HepG2 (cell line): ENCODE results near the gene CPNE8. TPM values are rescaled to one million over a fixed set of nuclear protein-coding genes. Genes with fewer than 3 reads are reported as not detected.

Experiments used
- ATAC-seq: fragments of 200-7000 bp; cut with Tn5 transposase; 3 replicates; pipeline ENCODE4 v1.9.1; 2020; ENCODE audit warnings: mild to moderate bottlenecking, moderate library complexity
- Bru-seq: library from RNA; stranded (reverse); fragments of 400-500 nt; gene quantifications from one replicate; lab custom pipeline; 2021; lab: Mats Ljungman, UMichigan
- BruChase-seq, 2 experiments: library from RNA; stranded (reverse); fragments of 400-500 nt; gene quantifications; one replicate each; lab custom pipeline; 2021; lab: Mats Ljungman, UMichigan
- BruUV-seq: library from RNA; stranded (reverse); fragments of 400-500 nt; replicated peaks from 2 replicates; lab custom pipeline; 2021; lab: Mats Ljungman, UMichigan
- CTCF ChIA-PET: fragments of 300-600 bp; formaldehyde crosslinking; extraction: SDS; loops from one replicate; lab custom pipeline; 2021; ENCODE audit warnings: low total read pairs, inconsistent platforms, low intra/inter-chr PET ratio; lab: Yijun Ruan, JAX
- POLR2A ChIA-PET: fragments of 350-600 bp; sonication (Branson Sonifier 250); formaldehyde crosslinking; loops from one replicate; lab custom pipeline; 2020; ENCODE audit warnings: antibody characterized with exemption, inconsistent platforms; lab: Yijun Ruan, JAX
- DNase-seq: peaks from one replicate; pipeline ENCODE4 v3.0.0-alpha.2; 2015; ENCODE audit warnings: low spot score
- FAIRE-seq: peaks from 3 replicates; lab custom pipeline; 2011; peaks lifted over from hg19 to GRCh38; lab: Jason Lieb, UNC
- H2AFZ ChIP-seq: one replicate; pipeline ENCODE4 v1.6.1; 2011; ENCODE audit warnings: low read length, inconsistent platforms
- H3K27ac ChIP-seq: fragments of 300-600 bp; 3 replicates; pipeline ENCODE4 v1.8.0; 2011; ENCODE audit warnings: mixed run types, mild to moderate bottlenecking, mixed read lengths, low read length, inconsistent platforms; ENCODE audit not compliant: insufficient read depth; ENCODE audit errors: extremely low read length
- H3K27me3 ChIP-seq, 2 experiments: fragments of 200-600 bp in 1 of 2; 2 replicates in 1 of 2; 3 replicates in 1 of 2; pipeline versions ENCODE4 v1.6.0 to v1.8.0; 2011; ENCODE audit warnings: low read length in 2 of 2, mild to moderate bottlenecking in 2 of 2, moderate library complexity in 2 of 2, inconsistent platforms in 1 of 2; ENCODE audit not compliant: insufficient read depth in 2 of 2, control insufficient read depth in 1 of 2
- H3K36me3 ChIP-seq, 2 experiments: fragments of 200-600 bp in 1 of 2; replicated peaks in 1 of 2; 2 replicates in 1 of 2; 3 replicates in 1 of 2; pipeline versions ENCODE4 v1.5.1 to v1.8.0; 2011; ENCODE audit warnings: low read length in 2 of 2, inconsistent platforms in 1 of 2; ENCODE audit not compliant: insufficient read depth in 2 of 2, control insufficient read depth in 1 of 2
- H3K4me1 ChIP-seq: 2 replicates; pipeline ENCODE4 v1.5.1; 2012; ENCODE audit warnings: low read length, inconsistent platforms; ENCODE audit not compliant: insufficient read depth
- H3K4me2 ChIP-seq: 2 replicates; pipeline ENCODE4 v1.6.0; 2011; ENCODE audit warnings: low read depth, low read length, inconsistent platforms
- H3K4me3 ChIP-seq, 3 experiments: fragments of 200-600 bp in 1 of 3; sonication (generic), shearing (Covaris generic) in 1 of 3; replicated peaks in 1 of 3; 2 replicates each; pipeline ENCODE4 v1.5.1; 2011 to 2016; ENCODE audit warnings: low read length in 3 of 3, inconsistent platforms in 2 of 3, low read depth in 2 of 3, mild to moderate bottlenecking in 2 of 3, control low read depth in 1 of 3, mixed read lengths in 1 of 3; ENCODE audit not compliant: insufficient read depth in 1 of 3
- H3K79me2 ChIP-seq: one replicate; pipeline ENCODE4 v1.6.1; 2011; ENCODE audit warnings: low read length, inconsistent platforms; ENCODE audit not compliant: insufficient read depth
- H3K9ac ChIP-seq: 2 replicates; pipeline ENCODE4 v1.6.0; 2011; ENCODE audit warnings: mild to moderate bottlenecking, low read depth, low read length, inconsistent platforms; ENCODE audit not compliant: insufficient read depth
- H3K9me3 ChIP-seq: 2 replicates; pipeline ENCODE4 v1.5.1; 2012; ENCODE audit warnings: mild to moderate bottlenecking, low read length
- H4K20me1 ChIP-seq: 2 replicates; pipeline ENCODE4 v1.6.0; 2011; ENCODE audit warnings: inconsistent platforms, mild to moderate bottlenecking, low read length, moderate library complexity; ENCODE audit not compliant: insufficient read depth
- PCBP2 ChIP-seq: fragments of 200-400 bp; formaldehyde crosslinking; optimal IDR thresholded peaks from 2 replicates; pipeline ENCODE3; 2018; ENCODE audit warnings: low read length, low read depth; ENCODE audit not compliant: poor library complexity, severe bottlenecking
- SALL1 ChIP-seq: sonication (generic); formaldehyde crosslinking; IDR thresholded peaks from 2 replicates; pipeline ENCODE4 v1.8.0; 2022; ENCODE audit warnings: mild to moderate bottlenecking, missing genetic modification reagents
- SAP130 ChIP-seq: IDR thresholded peaks from 2 replicates; pipeline ENCODE4 v1.6.1; 2016; ENCODE audit warnings: low read depth
- WGBS: methylation state at CpG from one replicate; pipeline ENCODE4 v1.1.6; 2017; ENCODE audit warnings: low lambda C conversion rate; 5-methylcytosine and 5-hydroxymethylcytosine counted together
- in situ Hi-C: cut with HindIII; loops from 2 replicates; pipeline ENCODE4 v1.10.0; 2017; ENCODE audit warnings: low pct_unique_long_range_greater_than_20kb; ENCODE audit not compliant: extremely low pct_ligation_motif_present
- intact Hi-C: fragments of 100-400 bp; cut with micrococcal nuclease; formaldehyde crosslinking; loops from one replicate; pipeline ENCODE4 v1.10.0; 2022; ENCODE audit not compliant: unreplicated experiment
- long read RNA-seq, 2 experiments: library from RNA in 1 of 2; library from polyadenylated mRNA in 1 of 2; stranded (forward) in 1 of 2; unstranded in 1 of 2; transcript quantifications; one replicate each; pipeline ENCODE4 v2.0.0, GENCODE V29; 2019 to 2022
- polyA minus RNA-seq, 3 experiments: library from RNA; depleted of rRNA, polyadenylated mRNA; stranded (reverse); fragments of >200 nt; gene quantifications; 2 replicates each; pipeline ENCODE4 v1.2.3, GENCODE V29; 2011; ENCODE audit warnings: low replicate concordance in 1 of 3
- polyA plus RNA-seq, 8 experiments: library from polyadenylated mRNA; depleted of rRNA in 3 of 8; stranded (reverse) in 7 of 8; unstranded in 1 of 8; fragments of >200 nt; fragmentation: Illumina TruSeq in 4 of 8; extraction: Trizol in 4 of 8; gene quantifications; 2 replicates each; pipeline versions ENCODE4 v1.2.1 to v1.2.3, GENCODE V29; 2011 to 2016; ENCODE audit warnings: low read depth in 4 of 8, missing spikeins in 1 of 8, mixed read lengths in 1 of 8; ENCODE audit not compliant: insufficient read depth in 1 of 8
- total RNA-seq, 5 experiments: library from RNA; depleted of rRNA; stranded (reverse); fragments of >200 nt; fragmentation: Illumina TruSeq; extraction: Trizol; gene quantifications; 2 replicates each; pipeline ENCODE4 v1.2.3, GENCODE V29; 2016; ENCODE audit warnings: low read depth in 1 of 5
- TF ChIP-seq, protein P1 (sequence below): IDR thresholded peaks from 2 replicates; pipeline ENCODE4 v1.6.1; 2012; ENCODE audit warnings: inconsistent platforms
- TF ChIP-seq, protein P2 (sequence below): sonication (generic); formaldehyde crosslinking; IDR thresholded peaks from 2 replicates; pipeline ENCODE4 v1.9.0; 2022; ENCODE audit warnings: missing genetic modification reagents, mild to moderate bottlenecking, borderline replicate concordance
- TF ChIP-seq, protein P3 (sequence below): sonication (generic); formaldehyde crosslinking; IDR thresholded peaks from 2 replicates; pipeline ENCODE4 v1.5.1; 2020; ENCODE audit warnings: mild to moderate bottlenecking, missing genetic modification reagents, moderate library complexity
- TF ChIP-seq, protein P4 (sequence below): sonication (generic); formaldehyde crosslinking; IDR thresholded peaks from 2 replicates; pipeline ENCODE4 v1.5.0; 2020; ENCODE audit warnings: mild to moderate bottlenecking, missing genetic modification reagents

Gene CPNE8
- 2.4 and 3.6 TPM in 2 replicates for total RNA-seq (2016; rRNA removed; fragmentation: Illumina TruSeq; extraction: Trizol)
- 0.18 and 0.51 TPM in 2 replicates for total RNA-seq (2016; cell fraction: cytosol; rRNA removed; fragmentation: Illumina TruSeq; extraction: Trizol; ENCODE audit: low read depth)
- 1.9 and 3.5 TPM in 2 replicates for total RNA-seq (2016; cell fraction: insoluble cytoplasmic fraction; rRNA removed; fragmentation: Illumina TruSeq; extraction: Trizol)
- 0.34 and 0.46 TPM in 2 replicates for total RNA-seq (2016; cell fraction: membrane; rRNA removed; fragmentation: Illumina TruSeq; extraction: Trizol)
- total RNA-seq (2016; cell fraction: nucleus; rRNA removed; fragmentation: Illumina TruSeq; extraction: Trizol): 3.9 and 5.6 TPM in 2 replicates
- polyA plus RNA-seq (2011; rRNA removed): 1.4 and 2.7 TPM in 2 replicates
- 0.74 and 1.1 TPM in 2 replicates for polyA plus RNA-seq (2011; cell fraction: cytosol; rRNA removed)
- polyA plus RNA-seq (2011; cell fraction: nucleus; rRNA removed): 0.90 and 1.5 TPM in 2 replicates
- 0.69 and 0.98 TPM in 2 replicates for polyA plus RNA-seq (2012)
- polyA plus RNA-seq (2016; cell fraction: cytosol; fragmentation: Illumina TruSeq; extraction: Trizol; ENCODE audit: low read depth): 0.06 and 0.08 TPM in 2 replicates
- 1.6 TPM in 2 replicates for polyA plus RNA-seq (2016; cell fraction: insoluble cytoplasmic fraction; fragmentation: Illumina TruSeq; extraction: Trizol; ENCODE audit: low read depth)
- polyA plus RNA-seq (2016; cell fraction: membrane; fragmentation: Illumina TruSeq; extraction: Trizol; ENCODE audit: low read depth): 0.19 and 0.23 TPM in 2 replicates
- 4.9 and 5.0 TPM in 2 replicates for polyA plus RNA-seq (2016; cell fraction: nucleus; fragmentation: Illumina TruSeq; extraction: Trizol; ENCODE audit: insufficient read depth, low read depth)
- 1.4 and 16.1 TPM in 2 replicates for polyA minus RNA-seq (2011; rRNA and poly(A)+ RNA removed; ENCODE audit: low replicate concordance)
- polyA minus RNA-seq (2011; cell fraction: cytosol; rRNA and poly(A)+ RNA removed): 1.6 and 1.7 TPM in 2 replicates
- polyA minus RNA-seq (2011; cell fraction: nucleus; rRNA and poly(A)+ RNA removed): 11.1 and 14.3 TPM in 2 replicates
- percentile 42 among the genes with signal in this experiment for Bru-seq, nascent RNA
- percentile 32 among the genes with signal in this experiment for BruChase-seq, experiment 1, labeled RNA remaining after a 6-hour chase
- BruChase-seq, experiment 2, labeled RNA remaining after a 2-hour chase: percentile 34 among the genes with signal in this experiment
- long read RNA-seq, experiment 1, partial matches to known transcripts: 0 of 10 reads
- long read RNA-seq, experiment 1, other reads (novel, unspliced or antisense): 9 of 10 reads
- long read RNA-seq, experiment 2, partial matches to known transcripts: 0 of 2 reads
- long read RNA-seq, experiment 2, other reads (novel, unspliced or antisense): 2 of 2 reads

DNA sequence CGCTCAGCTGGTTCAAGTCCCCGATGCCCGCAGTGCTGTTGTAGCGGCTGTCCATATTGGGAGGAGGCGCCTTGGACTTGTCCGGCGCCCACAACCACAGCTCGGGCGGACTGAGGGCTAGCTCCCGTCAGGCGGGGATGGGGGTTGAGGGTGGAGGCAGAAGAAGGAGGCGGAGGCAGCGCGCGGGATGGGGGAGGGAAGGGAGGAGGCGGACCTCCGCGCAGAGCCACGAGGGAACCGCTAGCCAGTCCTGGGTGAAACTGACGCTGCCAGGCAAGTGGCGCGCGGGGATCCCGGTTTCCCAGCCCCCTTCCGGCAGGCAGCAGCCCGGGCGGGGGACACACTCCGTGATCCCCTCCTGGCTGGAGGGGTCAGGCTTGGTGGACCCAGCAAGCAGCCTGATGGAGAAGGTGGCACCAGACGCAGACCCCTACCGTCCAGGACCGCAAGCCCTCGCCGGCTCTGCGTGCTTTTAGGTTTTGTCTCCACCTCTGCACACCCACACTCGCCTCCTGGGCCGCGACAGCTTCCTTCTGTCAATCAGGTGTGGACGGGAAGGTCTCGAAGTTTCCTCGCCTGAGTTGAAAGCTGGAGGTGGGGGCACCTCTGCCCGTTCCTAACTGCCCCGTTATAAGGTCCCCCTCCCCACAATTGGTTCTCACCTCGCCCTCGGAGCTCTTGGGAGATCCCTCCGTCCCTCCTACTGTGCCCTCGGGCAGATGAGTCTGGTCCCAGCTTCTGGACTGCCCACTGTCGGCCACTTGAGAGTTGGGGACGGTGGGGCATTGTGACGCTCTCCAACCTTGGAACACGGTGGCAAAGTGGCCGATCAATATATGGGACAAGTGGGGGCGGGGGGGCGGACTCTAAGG is at the start of gene CPNE8:
CPNE8 (minus strand) TSS at position 112 of the 872 bp plus-strand sequence; CDS start at position 55, 57 bp downstream.
- ATAC-seq (peak; percentile 64), FAIRE-seq (no peak), DNase-seq (no peak)
- Histone ChIP-seq H3K79me2 (no peaks in the 10 kb centered on the region), H2AFZ (peak within 1 kb of the TSS; percentile 55), H3K4me1 (peaks cover 20% of the 10 kb centered on the region; the same call in 1 of the 2 replicates), H3K27me3 (0 out of 5 replicates have a peak, but pooled peaks cover 0 to 6% of the 10 kb centered on the region in 2 experiments), H3K36me3 (no peaks in the 10 kb centered on the region), H4K20me1 (no peaks in the 10 kb centered on the region), H3K27ac (peak within 1 kb of the TSS; percentile 53), H3K4me3 (peak within 1 kb of the TSS; percentile 40 to 74 (median 62)), H3K9me3 (no peaks in the 10 kb centered on the region), H3K4me2 (peak within 1 kb of the TSS; percentile 85), H3K9ac (peak within 1 kb of the TSS; percentile 49)
- BruUV-seq: no TSS peak
- 6% methylated on average over 25 of the region's 54 CpGs for WGBS
- intact Hi-C loops: loop anchor here (1.0 to 10.0 kb wide), 3 partner anchors 13 to 581 kb away; no protein-coding TSS in a partner anchor
- in situ Hi-C loops: loop anchor here (25.0 kb wide), 2 partner anchors 568 to 768 kb away; no protein-coding TSS in a partner anchor
- ChIA-PET POLR2A (interaction anchor here (1.1 to 2.8 kb wide), 3 partner anchors 13 to 521 kb away, joined by 3 to 15 read pairs (median 4); no protein-coding TSS in a partner anchor), CTCF (no interaction called here)
- TF ChIP-seq, protein P1, sequence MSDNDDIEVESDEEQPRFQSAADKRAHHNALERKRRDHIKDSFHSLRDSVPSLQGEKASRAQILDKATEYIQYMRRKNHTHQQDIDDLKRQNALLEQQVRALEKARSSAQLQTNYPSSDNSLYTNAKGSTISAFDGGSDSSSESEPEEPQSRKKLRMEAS: 0 out of 2 replicates have a peak, but pooled peaks have one; percentile 5
- no peak for TF ChIP-seq PCBP2
- TF ChIP-seq, protein P2, sequence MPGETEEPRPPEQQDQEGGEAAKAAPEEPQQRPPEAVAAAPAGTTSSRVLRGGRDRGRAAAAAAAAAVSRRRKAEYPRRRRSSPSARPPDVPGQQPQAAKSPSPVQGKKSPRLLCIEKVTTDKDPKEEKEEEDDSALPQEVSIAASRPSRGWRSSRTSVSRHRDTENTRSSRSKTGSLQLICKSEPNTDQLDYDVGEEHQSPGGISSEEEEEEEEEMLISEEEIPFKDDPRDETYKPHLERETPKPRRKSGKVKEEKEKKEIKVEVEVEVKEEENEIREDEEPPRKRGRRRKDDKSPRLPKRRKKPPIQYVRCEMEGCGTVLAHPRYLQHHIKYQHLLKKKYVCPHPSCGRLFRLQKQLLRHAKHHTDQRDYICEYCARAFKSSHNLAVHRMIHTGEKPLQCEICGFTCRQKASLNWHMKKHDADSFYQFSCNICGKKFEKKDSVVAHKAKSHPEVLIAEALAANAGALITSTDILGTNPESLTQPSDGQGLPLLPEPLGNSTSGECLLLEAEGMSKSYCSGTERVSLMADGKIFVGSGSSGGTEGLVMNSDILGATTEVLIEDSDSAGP (CRISPR knock-in tag): peak; percentile 60; the same call in 1 of the 2 replicates
- TF ChIP-seq SALL1 (CRISPR knock-in tag): no peak; the same call in 1 of the 2 replicates
- TF ChIP-seq, protein P3, sequence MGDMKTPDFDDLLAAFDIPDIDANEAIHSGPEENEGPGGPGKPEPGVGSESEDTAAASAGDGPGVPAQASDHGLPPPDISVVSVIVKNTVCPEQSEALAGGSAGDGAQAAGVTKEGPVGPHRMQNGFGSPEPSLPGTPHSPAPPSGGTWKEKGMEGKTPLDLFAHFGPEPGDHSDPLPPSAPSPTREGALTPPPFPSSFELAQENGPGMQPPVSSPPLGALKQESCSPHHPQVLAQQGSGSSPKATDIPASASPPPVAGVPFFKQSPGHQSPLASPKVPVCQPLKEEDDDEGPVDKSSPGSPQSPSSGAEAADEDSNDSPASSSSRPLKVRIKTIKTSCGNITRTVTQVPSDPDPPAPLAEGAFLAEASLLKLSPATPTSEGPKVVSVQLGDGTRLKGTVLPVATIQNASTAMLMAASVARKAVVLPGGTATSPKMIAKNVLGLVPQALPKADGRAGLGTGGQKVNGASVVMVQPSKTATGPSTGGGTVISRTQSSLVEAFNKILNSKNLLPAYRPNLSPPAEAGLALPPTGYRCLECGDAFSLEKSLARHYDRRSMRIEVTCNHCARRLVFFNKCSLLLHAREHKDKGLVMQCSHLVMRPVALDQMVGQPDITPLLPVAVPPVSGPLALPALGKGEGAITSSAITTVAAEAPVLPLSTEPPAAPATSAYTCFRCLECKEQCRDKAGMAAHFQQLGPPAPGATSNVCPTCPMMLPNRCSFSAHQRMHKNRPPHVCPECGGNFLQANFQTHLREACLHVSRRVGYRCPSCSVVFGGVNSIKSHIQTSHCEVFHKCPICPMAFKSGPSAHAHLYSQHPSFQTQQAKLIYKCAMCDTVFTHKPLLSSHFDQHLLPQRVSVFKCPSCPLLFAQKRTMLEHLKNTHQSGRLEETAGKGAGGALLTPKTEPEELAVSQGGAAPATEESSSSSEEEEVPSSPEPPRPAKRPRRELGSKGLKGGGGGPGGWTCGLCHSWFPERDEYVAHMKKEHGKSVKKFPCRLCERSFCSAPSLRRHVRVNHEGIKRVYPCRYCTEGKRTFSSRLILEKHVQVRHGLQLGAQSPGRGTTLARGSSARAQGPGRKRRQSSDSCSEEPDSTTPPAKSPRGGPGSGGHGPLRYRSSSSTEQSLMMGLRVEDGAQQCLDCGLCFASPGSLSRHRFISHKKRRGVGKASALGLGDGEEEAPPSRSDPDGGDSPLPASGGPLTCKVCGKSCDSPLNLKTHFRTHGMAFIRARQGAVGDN: peak; percentile 56
- 0 out of 2 replicates have a peak, but pooled peaks have one; percentile 3 for TF ChIP-seq SAP130 (CRISPR knock-in tag)
- TF ChIP-seq, protein P4, sequence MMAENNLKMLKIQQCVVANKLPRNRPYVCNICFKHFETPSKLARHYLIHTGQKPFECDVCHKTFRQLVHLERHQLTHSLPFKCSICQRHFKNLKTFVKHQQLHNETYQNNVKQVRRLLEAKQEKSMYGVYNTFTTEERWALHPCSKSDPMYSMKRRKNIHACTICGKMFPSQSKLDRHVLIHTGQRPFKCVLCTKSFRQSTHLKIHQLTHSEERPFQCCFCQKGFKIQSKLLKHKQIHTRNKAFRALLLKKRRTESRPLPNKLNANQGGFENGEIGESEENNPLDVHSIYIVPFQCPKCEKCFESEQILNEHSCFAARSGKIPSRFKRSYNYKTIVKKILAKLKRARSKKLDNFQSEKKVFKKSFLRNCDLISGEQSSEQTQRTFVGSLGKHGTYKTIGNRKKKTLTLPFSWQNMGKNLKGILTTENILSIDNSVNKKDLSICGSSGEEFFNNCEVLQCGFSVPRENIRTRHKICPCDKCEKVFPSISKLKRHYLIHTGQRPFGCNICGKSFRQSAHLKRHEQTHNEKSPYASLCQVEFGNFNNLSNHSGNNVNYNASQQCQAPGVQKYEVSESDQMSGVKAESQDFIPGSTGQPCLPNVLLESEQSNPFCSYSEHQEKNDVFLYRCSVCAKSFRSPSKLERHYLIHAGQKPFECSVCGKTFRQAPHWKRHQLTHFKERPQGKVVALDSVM (CRISPR knock-in tag): peak; percentile 75
